GM18511 (cell line): ENCODE data around the gene CCNY.
"Not testable (repeated sequence)": the region's sequence is repeated elsewhere in the genome, so short reads cannot be mapped to it uniquely, and the experiment has no call there.

Source experiments
- ATAC-seq: cut with Tn5 transposase; IDR thresholded peaks from one replicate; pipeline ENCODE4 v1.9.1; 2021; ENCODE audit warnings: mild to moderate bottlenecking, moderate library complexity; ENCODE audit not compliant: unreplicated experiment

CCNY gene

GRCh38 chr10:35506741-35507140 is 170.4 kb downstream of the CCNY start:
- ATAC-seq, result no peak

GRCh38 chr10:35507519-35508109 is 171.3 kb downstream of the CCNY start:
- no peak for ATAC-seq

- peak; percentile 48 for ATAC-seq
These were observed 172.3 kb downstream of the CCNY start for GRCh38 chr10:35508647-35509046.

GRCh38 chr10:35510891-35511290 is 174.6 kb downstream of the CCNY start:
- ATAC-seq, result no peak

- ATAC-seq, result no peak
These were observed 175.3 kb downstream of the CCNY start for GRCh38 chr10:35511647-35512046.

GRCh38 chr10:35516102-35516670 is 179.9 kb downstream of the CCNY start:
- no peak for ATAC-seq

GRCh38 chr10:35517431-35518181 is 181.3 kb downstream of the CCNY start:
- no peak for ATAC-seq

GRCh38 chr10:35518187-35518586 is 181.9 kb downstream of the CCNY start:
- ATAC-seq, result not testable (repeated sequence)

GRCh38 chr10:35520996-35521395 is 184.7 kb downstream of the CCNY start:
- ATAC-seq, result no peak

GRCh38 chr10:35523670-35524225 is 187.4 kb downstream of the CCNY start:
- ATAC-seq, result peak; percentile 88

- no peak for ATAC-seq
These were observed 190.4 kb downstream of the CCNY start for GRCh38 chr10:35526746-35527145.

- no peak for ATAC-seq
These were observed 195.8 kb downstream of the CCNY start for GRCh38 chr10:35532141-35532540.

- ATAC-seq, result no peak
These were observed 197.3 kb downstream of the CCNY start for GRCh38 chr10:35533565-35533964.

GRCh38 chr10:35535136-35535535 is 198.8 kb downstream of the CCNY start:
- no peak for ATAC-seq

GRCh38 chr10:35536789-35537188 is 200.5 kb downstream of the CCNY start:
- no peak for ATAC-seq

GRCh38 chr10:35537925-35538324 is 201.6 kb downstream of the CCNY start:
- not testable (repeated sequence) for ATAC-seq

GRCh38 chr10:35540296-35541164 is 204.2 kb downstream of the CCNY start:
- ATAC-seq, result no peak

- no peak for ATAC-seq
These were observed 205.4 kb downstream of the CCNY start for GRCh38 chr10:35541720-35542119.

- ATAC-seq, result no peak
These were observed 206.0 kb downstream of the CCNY start for GRCh38 chr10:35542303-35542702.

- no peak for ATAC-seq
These were observed 208.9 kb downstream of the CCNY start for GRCh38 chr10:35545079-35545657.
